ENCODE results near the gene MACC1.

GRCh38 chr7:20189852-20190251 is 27.3 kb downstream of the MACC1 start:
- no peak for TF ChIP-seq KDM4B (IDR thresholded peaks at IDR 0.05; ENCODE audit: borderline replicate concordance in 2 of 2, low read depth in 1 of 2)
- no peak for TF ChIP-seq NR3C1 (CRISPR knock-in tag; IDR thresholded peaks at IDR 0.05)
- TF ChIP-seq RNF219 (CRISPR knock-in tag; IDR thresholded peaks at IDR 0.05), result no peak
- TF ChIP-seq TEAD4 (IDR thresholded peaks at IDR 0.05; ENCODE audit: low read length), result no peak
- TF ChIP-seq TEAD4 (CRISPR knock-in tag; IDR thresholded peaks at IDR 0.05; ENCODE audit: borderline replicate concordance), result no peak
- TF ChIP-seq, protein P1, sequence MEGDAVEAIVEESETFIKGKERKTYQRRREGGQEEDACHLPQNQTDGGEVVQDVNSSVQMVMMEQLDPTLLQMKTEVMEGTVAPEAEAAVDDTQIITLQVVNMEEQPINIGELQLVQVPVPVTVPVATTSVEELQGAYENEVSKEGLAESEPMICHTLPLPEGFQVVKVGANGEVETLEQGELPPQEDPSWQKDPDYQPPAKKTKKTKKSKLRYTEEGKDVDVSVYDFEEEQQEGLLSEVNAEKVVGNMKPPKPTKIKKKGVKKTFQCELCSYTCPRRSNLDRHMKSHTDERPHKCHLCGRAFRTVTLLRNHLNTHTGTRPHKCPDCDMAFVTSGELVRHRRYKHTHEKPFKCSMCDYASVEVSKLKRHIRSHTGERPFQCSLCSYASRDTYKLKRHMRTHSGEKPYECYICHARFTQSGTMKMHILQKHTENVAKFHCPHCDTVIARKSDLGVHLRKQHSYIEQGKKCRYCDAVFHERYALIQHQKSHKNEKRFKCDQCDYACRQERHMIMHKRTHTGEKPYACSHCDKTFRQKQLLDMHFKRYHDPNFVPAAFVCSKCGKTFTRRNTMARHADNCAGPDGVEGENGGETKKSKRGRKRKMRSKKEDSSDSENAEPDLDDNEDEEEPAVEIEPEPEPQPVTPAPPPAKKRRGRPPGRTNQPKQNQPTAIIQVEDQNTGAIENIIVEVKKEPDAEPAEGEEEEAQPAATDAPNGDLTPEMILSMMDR (IDR thresholded peaks at IDR 0.05 in 2 of 3, conservative IDR thresholded peaks at IDR 0.05 in 1 of 3; ENCODE audit: insufficient read depth in 2 of 3, low read depth in 1 of 3, low read length in 3 of 3), result no peak
- TF ChIP-seq RBFOX2 (IDR thresholded peaks at IDR 0.05; ENCODE audit: low read depth, low read length), result no peak
- TF ChIP-seq ELF1 (tag; IDR thresholded peaks at IDR 0.05), result no peak
- TF ChIP-seq, protein P2, sequence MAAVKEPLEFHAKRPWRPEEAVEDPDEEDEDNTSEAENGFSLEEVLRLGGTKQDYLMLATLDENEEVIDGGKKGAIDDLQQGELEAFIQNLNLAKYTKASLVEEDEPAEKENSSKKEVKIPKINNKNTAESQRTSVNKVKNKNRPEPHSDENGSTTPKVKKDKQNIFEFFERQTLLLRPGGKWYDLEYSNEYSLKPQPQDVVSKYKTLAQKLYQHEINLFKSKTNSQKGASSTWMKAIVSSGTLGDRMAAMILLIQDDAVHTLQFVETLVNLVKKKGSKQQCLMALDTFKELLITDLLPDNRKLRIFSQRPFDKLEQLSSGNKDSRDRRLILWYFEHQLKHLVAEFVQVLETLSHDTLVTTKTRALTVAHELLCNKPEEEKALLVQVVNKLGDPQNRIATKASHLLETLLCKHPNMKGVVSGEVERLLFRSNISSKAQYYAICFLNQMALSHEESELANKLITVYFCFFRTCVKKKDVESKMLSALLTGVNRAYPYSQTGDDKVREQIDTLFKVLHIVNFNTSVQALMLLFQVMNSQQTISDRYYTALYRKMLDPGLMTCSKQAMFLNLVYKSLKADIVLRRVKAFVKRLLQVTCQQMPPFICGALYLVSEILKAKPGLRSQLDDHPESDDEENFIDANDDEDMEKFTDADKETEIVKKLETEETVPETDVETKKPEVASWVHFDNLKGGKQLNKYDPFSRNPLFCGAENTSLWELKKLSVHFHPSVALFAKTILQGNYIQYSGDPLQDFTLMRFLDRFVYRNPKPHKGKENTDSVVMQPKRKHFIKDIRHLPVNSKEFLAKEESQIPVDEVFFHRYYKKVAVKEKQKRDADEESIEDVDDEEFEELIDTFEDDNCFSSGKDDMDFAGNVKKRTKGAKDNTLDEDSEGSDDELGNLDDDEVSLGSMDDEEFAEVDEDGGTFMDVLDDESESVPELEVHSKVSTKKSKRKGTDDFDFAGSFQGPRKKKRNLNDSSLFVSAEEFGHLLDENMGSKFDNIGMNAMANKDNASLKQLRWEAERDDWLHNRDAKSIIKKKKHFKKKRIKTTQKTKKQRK (IDR thresholded peaks at IDR 0.05; ENCODE audit: borderline replicate concordance, low read depth, low read length), result no peak
- no peak for TF ChIP-seq MYC (IDR thresholded peaks at IDR 0.05; ENCODE audit: low read depth, low read length)
- TF ChIP-seq MYC (CRISPR knock-in tag; IDR thresholded peaks at IDR 0.05; ENCODE audit: borderline replicate concordance, low read depth), result no peak
- no peak for TF ChIP-seq LARP7 (IDR thresholded peaks at IDR 0.05)
- no peak for TF ChIP-seq HIVEP1 (CRISPR knock-in tag; IDR thresholded peaks at IDR 0.05)
- no peak for TF ChIP-seq EZH2 (IDR thresholded peaks at IDR 0.05; ENCODE audit: borderline replicate concordance, low read depth, low read length)
- no peak for TF ChIP-seq NR2F6 (CRISPR knock-in tag; IDR thresholded peaks at IDR 0.05)
- no peak for TF ChIP-seq ZBTB8A (IDR thresholded peaks at IDR 0.05; ENCODE audit: partially characterized antibody)
